GM12878 (cell line): ENCODE results near the gene PDLIM4. TPM values are rescaled to one million over a fixed set of nuclear protein-coding genes. Genes with fewer than 3 reads are reported as not detected.

Source experiments
- BACH1 ChIP-seq: fragments of 450-650 bp; IDR thresholded peaks from 2 replicates; pipeline ENCODE4 v1.6.1; 2017; ENCODE audit warnings: mild to moderate bottlenecking, borderline replicate concordance
- IKZF2 ChIP-seq, 2 experiments: fragments of 450-650 bp; IDR thresholded peaks; 2 replicates each; pipeline ENCODE4 v1.6.1; 2017; ENCODE audit warnings: mild to moderate bottlenecking in 2 of 2, moderate library complexity in 2 of 2
- KLF5 ChIP-seq: fragments of 450-650 bp; IDR thresholded peaks from 2 replicates; pipeline ENCODE4 v1.6.1; 2014; ENCODE audit warnings: mild to moderate bottlenecking; ENCODE audit not compliant: partially characterized antibody
- PRDM15 ChIP-seq: fragments of 450-650 bp; formaldehyde crosslinking; IDR thresholded peaks from 2 replicates; pipeline ENCODE4 v1.4.0; 2020; ENCODE audit warnings: mild to moderate bottlenecking, moderate library complexity
- STAT1 ChIP-seq: fragments of 450-650 bp; conservative IDR thresholded peaks from 2 replicates; pipeline ENCODE4 v1.6.1; 2014; ENCODE audit warnings: antibody characterized with exemption, mild to moderate bottlenecking
- polyA plus RNA-seq, 11 experiments: library from polyadenylated mRNA; depleted of rRNA in 4 of 11; unstranded in 6 of 11; stranded (reverse) in 5 of 11; fragments of >200 nt; fragmentation: Nextera tagmentation in 4 of 11; fragmentation: Illumina TruSeq in 1 of 11; extraction: Ambion mirVana in 4 of 11; extraction: Trizol in 1 of 11; gene quantifications; 1 replicate in 1 of 11; 2 replicates in 10 of 11; pipeline versions ENCODE4 v1.2.1 to v1.2.3, GENCODE V29; 2011 to 2016; ENCODE audit warnings: inconsistent platforms in 2 of 11, missing spikeins in 2 of 11, low read depth in 1 of 11
- total RNA-seq, 4 experiments: library from RNA; depleted of rRNA in 3 of 4; stranded (reverse); fragments of >200 nt in 3 of 4; fragmentation: Illumina TruSeq in 1 of 4; extraction: Trizol in 1 of 4; gene quantifications; 2 replicates each; pipeline versions ENCODE4 v1.2.1 to v1.2.3, GENCODE V29; 2013 to 2021

The PDLIM4 gene
- total and polyA plus RNA-seq, 10 of the 15 experiments (the other 5 are each of a cell fraction or from before 2014, with no cell fraction given), result 0.13 to 1.7 (median 0.39) TPM; not detected in 3

- TF ChIP-seq IKZF2 (IDR thresholded peaks at IDR 0.05) (peak; percentile 50 to 52; a peak in 2 of 4 replicates), KLF5 (no peak), BACH1 (no peak), PRDM15 (CRISPR knock-in tag) (no peak), STAT1 (no peak)
These were observed 3.4 kb downstream of the PDLIM4 start (continued) for GRCh38 chr5:132260714-132261551.
